Spinal cord (tissue), 10 donors: ENCODE measurements around the gene ST7L. TPM values are rescaled to one million over a fixed set of nuclear protein-coding genes. Genes with fewer than 3 reads are reported as not detected.
A peak's percentile ranks its signal among the peaks of the same experiment; 100 is the strongest.

ENCODE experiments used
- DNase-seq, 6 donors: peaks; one replicate each; pipeline versions ENCODE4 v3.0.0 to v3.0.0-alpha.2; 2013 to 2015; ENCODE audit warnings: low spot score in 6 of 6, low read depth in 4 of 6
- H3K27ac ChIP-seq: one replicate; pipeline ENCODE4 v1.5.1; 2013; ENCODE audit warnings: low read depth, low read length, control low read depth
- H3K27me3 ChIP-seq: one replicate; pipeline ENCODE4 v1.6.1; 2013; ENCODE audit warnings: low read length; ENCODE audit not compliant: control insufficient read depth, insufficient read depth
- H3K36me3 ChIP-seq: one replicate; pipeline ENCODE4 v1.6.1; 2013; ENCODE audit warnings: low read length; ENCODE audit not compliant: control insufficient read depth, insufficient read depth
- H3K4me1 ChIP-seq: one replicate; pipeline ENCODE4 v1.6.1; 2013; ENCODE audit warnings: low read length; ENCODE audit not compliant: control insufficient read depth, insufficient read depth
- H3K4me3 ChIP-seq: one replicate; pipeline ENCODE4 v1.5.1; 2013; ENCODE audit warnings: low read depth, low read length, control low read depth
- H3K9me3 ChIP-seq: one replicate; pipeline ENCODE4 v1.6.1; 2013; ENCODE audit warnings: low read length; ENCODE audit not compliant: control insufficient read depth, insufficient read depth
- WGBS: methylation state at CpG from one replicate; pipeline ENCODE4 v1.1.5; 2013; ENCODE audit warnings: missing lambda C conversion rate; ENCODE audit not compliant: insufficient coverage; 5-methylcytosine and 5-hydroxymethylcytosine counted together
- polyA plus RNA-seq, 2 donors: library from polyadenylated mRNA; unstranded; fragments of 120-200 nt; gene quantifications; one replicate each; pipeline ENCODE4 v1.2.1, GENCODE V29; 2013; ENCODE audit not compliant: insufficient read length in 2 of 2
- total RNA-seq, 2 donors: library from RNA; depleted of rRNA in 1 of 2; stranded (reverse); fragments of 120-200 nt in 1 of 2; fragments of >200 nt in 1 of 2; gene quantifications; one replicate each; pipeline versions ENCODE4 v1.2.3 to v1.2.4, GENCODE V29; 2013 to 2014
- donor health status: healthy.

The ST7L gene
- total and polyA plus RNA-seq, 4 donors, result 21.3 to 40.9 (median 27.8) TPM

DNA sequence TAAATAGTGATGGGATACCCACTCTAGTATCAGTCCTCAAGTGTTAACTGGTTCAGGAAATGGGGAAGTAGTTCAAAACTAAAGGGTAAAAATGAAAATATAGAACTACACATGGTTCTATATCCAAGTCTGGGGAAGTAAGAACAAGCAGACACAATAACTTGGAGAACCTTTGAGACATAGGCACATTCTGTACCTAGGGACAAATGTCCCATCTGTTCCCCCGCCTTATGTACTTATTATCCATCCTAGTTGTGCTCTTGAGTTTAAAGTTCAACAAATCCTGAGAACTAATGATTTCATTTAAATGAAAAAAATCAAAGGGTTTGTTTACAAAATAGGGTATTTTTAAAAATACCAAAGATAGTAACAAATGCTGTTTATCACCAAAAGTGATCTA, 77.6 kb downstream of the ST7L start:
- no CpG with 5 or more reads among the region's 1 CpG for WGBS
- no peaks in the 10 kb centered on the region for H3K4me1 ChIP-seq

DNA sequence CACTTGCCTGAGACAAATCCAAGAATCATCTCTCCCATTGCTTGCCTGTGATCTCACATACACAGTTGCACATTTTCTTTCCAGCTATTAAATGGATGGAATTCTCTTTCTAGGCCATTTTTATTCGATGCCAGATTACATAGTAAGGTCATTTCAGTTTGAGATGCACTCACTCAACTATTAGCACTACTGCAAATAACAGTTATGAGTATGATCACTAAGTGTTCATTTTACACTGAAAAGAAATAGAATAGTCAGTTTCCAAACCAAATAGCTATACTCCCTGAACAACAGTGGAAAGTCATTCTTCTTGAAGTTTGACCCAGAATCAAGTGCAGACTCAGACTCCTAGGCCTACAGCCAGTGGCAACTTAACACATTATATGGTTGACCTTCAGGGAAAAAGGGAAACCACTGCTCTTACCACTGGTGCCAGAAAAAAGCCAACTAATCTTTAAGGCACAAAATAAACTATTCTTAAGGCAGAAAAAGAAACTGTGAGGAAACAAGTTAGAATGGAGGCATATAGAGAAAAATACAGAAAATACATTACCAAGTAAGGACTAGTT, 78.6 kb downstream of the ST7L start:
- H3K27me3 ChIP-seq, result no peaks in the 10 kb centered on the region
- H3K4me1 ChIP-seq, result no peaks in the 10 kb centered on the region
- H3K9me3 ChIP-seq, result no peaks in the 10 kb centered on the region
- no peak overlapping the region for H3K4me3 ChIP-seq
- WGBS, result no CpG with 5 or more reads among the region's 1 CpG
- peaks cover 13% of the 10 kb centered on the region for H3K36me3 ChIP-seq
- peak in 1 of 6 donors; percentile 24 for DNase-seq
- H3K27ac ChIP-seq, result no peak overlapping the region

More for the DNA sequence above, 77.6 kb downstream of the ST7L start:
- Histone ChIP-seq H3K27ac (no peak overlapping the region), H3K9me3 (no peaks in the 10 kb centered on the region), H3K4me3 (no peak overlapping the region), H3K27me3 (no peaks in the 10 kb centered on the region), H3K36me3 (peaks cover 16% of the 10 kb centered on the region)
- no peak for DNase-seq

DNA sequence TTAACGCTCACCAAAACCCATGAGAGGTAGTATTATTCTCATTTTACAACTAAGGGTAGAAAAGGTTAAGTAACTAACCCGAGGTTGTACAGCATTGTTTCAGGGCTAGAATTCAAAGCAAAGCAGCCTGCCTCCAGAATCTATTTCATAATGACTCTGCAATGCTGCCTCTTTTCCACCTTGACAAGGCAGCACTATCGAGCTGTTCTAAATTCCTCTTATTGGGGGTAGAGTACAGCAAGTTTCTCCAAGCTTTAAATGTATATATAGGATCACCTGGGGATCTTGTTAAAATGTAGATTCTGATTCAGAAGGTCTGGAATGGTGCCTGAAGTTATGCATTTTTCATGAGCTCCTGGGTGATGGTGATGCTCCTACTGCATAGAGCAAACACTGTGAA, 80.1 kb downstream of the ST7L start:
- Histone ChIP-seq H3K4me3 (no peak overlapping the region), H3K36me3 (peaks cover 13% of the 10 kb centered on the region), H3K4me1 (no peaks in the 10 kb centered on the region), H3K27ac (no peak overlapping the region), H3K9me3 (no peaks in the 10 kb centered on the region), H3K27me3 (no peaks in the 10 kb centered on the region)
- DNase-seq, result no peak
- no CpG with 5 or more reads among the region's 3 CpGs for WGBS

DNA sequence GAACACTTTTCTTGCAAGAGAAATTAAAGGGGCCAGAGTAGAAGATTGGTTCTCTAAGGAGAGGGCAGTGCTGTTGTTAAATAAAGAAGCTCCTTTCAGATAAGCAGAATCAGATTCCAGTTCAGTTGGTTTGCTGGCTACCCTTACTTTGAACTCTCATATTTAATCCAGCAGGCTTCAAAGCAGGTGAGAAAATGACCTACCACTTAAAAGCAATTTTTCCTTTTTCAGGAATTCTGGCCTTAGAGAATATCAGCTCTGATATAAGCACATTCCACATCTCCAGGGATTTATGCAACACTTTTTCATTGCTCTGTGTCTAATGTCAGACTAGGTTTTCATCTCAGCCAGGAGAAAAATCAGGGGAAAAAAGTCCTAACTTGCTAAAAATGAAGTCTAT, 81.5 kb downstream of the ST7L start:
- H3K27me3 ChIP-seq, result no peaks in the 10 kb centered on the region
- H3K27ac ChIP-seq, result no peak overlapping the region
- peaks cover 13% of the 10 kb centered on the region for H3K36me3 ChIP-seq
- H3K9me3 ChIP-seq, result no peaks in the 10 kb centered on the region
- no peaks in the 10 kb centered on the region for H3K4me1 ChIP-seq
- H3K4me3 ChIP-seq, result no peak overlapping the region
- DNase-seq, result no peak

DNA sequence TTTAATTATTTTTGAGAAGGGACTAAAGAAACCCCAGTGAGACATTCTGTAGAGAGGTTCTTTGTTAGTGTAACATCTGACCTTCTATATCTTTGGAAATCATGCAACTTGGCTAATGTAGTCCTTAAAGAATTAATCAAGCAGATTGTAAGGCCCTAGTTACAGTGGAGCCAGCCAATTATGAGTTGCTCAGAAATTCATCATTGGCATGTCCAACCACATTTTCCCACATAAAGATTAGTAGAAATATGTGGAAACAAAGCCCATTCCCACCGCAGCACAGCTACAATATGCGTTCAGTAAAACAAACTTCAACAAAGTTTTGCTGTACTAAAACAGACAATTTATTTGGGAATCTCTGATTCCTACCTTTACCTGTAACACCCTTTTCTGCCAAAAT, 82.4 kb downstream of the ST7L start:
- WGBS, result 100% methylated on average over 2 of the region's 2 CpGs
- no peaks in the 10 kb centered on the region for H3K27me3 ChIP-seq
- DNase-seq, result no peak
- no peaks in the 10 kb centered on the region for H3K4me1 ChIP-seq
- H3K36me3 ChIP-seq, result peaks cover 13% of the 10 kb centered on the region
- H3K9me3 ChIP-seq, result no peaks in the 10 kb centered on the region
- H3K4me3 ChIP-seq, result no peak overlapping the region
- no peak overlapping the region for H3K27ac ChIP-seq

DNA sequence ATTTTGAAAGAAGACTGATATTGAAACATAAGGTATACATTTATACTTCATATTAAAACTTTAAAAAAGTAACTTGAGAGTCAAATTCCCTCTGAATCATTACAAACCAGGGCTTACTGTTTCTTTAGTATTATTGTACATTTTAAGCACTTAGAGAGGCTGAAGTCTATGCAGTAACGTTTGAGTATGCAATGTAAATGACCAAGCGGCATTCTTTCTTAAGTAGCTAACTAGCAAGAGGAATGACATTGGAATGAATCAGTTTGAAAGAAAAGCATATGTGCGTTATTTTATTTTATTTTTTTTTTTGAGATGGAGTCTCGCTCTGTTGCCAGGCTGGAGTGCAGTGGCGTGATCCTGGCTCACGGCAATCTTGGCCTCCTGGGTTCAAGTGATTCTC, 85.9 kb downstream of the ST7L start:
- Histone ChIP-seq H3K4me1 (no peaks in the 10 kb centered on the region), H3K9me3 (no peaks in the 10 kb centered on the region), H3K27ac (no peak overlapping the region), H3K4me3 (no peak overlapping the region), H3K27me3 (no peaks in the 10 kb centered on the region), H3K36me3 (peaks cover 3% of the 10 kb centered on the region)
- DNase-seq, result no peak
- WGBS, result 97% methylated on average over 5 of the region's 6 CpGs

DNA sequence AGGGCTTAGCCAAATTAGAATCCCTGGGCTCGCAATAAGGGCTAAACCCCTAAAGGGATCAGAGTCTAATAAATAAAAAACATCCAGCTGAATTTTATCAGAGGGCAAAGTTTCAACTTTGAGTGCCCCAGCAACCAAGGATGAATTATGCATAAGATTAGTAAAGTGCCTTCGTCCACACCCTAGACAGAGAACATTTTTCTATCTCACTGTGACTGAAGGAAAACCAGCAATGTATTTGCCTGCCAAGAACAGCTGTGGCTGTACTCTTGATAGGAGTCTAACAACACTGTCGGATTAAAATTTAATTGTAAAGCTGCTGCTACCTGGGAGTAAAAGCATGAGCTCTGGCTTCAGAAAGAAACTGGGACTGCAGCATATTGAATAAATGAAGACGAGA, 86.9 kb downstream of the ST7L start:
- no peaks in the 10 kb centered on the region for H3K4me1 ChIP-seq
- H3K27ac ChIP-seq, result no peak overlapping the region
- no peaks in the 10 kb centered on the region for H3K27me3 ChIP-seq
- WGBS, result 80% methylated on average over 1 of the region's 4 CpGs
- DNase-seq, result no peak
- no peak overlapping the region for H3K4me3 ChIP-seq
- no peaks in the 10 kb centered on the region for H3K9me3 ChIP-seq
- H3K36me3 ChIP-seq, result peaks cover 3% of the 10 kb centered on the region

DNA sequence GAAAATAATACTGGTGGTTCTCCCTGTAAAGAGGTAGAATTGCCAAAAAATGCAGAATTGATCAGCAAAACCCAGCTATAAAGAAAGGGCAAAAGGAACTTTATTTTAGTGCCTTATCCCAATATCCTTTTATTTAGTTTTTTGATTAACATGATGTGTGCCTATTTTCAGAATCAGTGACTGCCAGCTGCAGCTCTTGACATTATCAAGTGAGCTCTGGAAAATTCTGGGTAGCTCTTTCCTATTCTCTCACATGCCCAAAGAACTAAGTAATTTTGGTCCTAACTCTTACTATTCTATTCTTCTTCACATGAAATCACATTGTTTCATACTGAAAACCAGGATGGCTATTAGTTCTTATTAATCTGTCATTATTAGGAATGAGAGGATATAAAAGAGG, 88.1 kb downstream of the ST7L start:
- peaks cover 3% of the 10 kb centered on the region for H3K36me3 ChIP-seq
- DNase-seq, result no peak
- no peak overlapping the region for H3K4me3 ChIP-seq
- H3K4me1 ChIP-seq, result no peaks in the 10 kb centered on the region
- H3K27me3 ChIP-seq, result no peaks in the 10 kb centered on the region
- no peaks in the 10 kb centered on the region for H3K9me3 ChIP-seq
- H3K27ac ChIP-seq, result no peak overlapping the region

DNA sequence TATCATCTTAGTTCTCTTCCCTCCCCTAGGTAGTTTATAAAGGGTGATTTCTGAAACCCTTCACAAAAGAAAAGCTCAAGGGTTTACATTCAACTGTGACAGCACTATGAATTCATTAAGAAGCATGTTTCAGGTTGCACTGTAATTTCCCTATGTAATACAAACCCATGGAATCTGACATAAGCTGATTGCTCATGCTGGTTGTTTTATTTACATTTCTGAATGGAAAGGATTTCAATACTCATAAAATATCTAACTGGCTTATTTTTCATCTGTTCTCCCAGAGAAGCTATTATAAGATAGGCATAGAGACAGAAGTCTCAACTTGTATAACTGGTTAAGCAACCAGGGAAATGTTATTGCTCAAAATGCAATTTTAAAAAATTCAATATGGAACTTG, 89.6 kb downstream of the ST7L start:
- DNase-seq, result no peak
- peaks cover 6% of the 10 kb centered on the region for H3K36me3 ChIP-seq
- H3K9me3 ChIP-seq, result no peaks in the 10 kb centered on the region
- no peak overlapping the region for H3K4me3 ChIP-seq
- H3K27me3 ChIP-seq, result no peaks in the 10 kb centered on the region
- no peak overlapping the region for H3K27ac ChIP-seq
- peaks cover 2% of the 10 kb centered on the region for H3K4me1 ChIP-seq

DNA sequence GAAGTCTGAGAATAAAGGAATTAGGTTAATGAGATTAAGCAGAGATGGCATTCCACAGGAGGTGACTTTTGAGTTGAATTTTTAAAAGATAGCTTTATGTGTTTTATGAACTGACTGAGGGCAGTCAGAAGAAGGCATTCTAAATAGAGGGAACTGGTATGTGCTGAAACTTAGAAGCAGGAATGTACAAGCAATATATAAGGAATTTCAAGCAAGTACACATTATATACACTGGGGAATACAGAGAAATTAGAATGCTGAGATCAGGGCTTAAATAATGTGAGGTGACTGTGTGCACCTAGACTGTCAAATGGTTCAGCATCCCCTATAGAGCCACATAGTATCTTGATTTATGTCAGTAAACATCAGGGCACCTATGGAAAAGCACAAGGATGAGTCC, 90.9 kb downstream of the ST7L start:
- Histone ChIP-seq H3K27me3 (no peaks in the 10 kb centered on the region), H3K27ac (no peak overlapping the region), H3K4me3 (no peak overlapping the region), H3K9me3 (no peaks in the 10 kb centered on the region), H3K36me3 (peaks cover 9% of the 10 kb centered on the region), H3K4me1 (peaks cover 4% of the 10 kb centered on the region)
- DNase-seq, result no peak
